Stromal cell of bone marrow (primary cell): ENCODE results near the gene TM9SF2.

Source experiments
- DNase-seq: peaks from one replicate; pipeline ENCODE4 v3.0.0-alpha.2; 2012; ENCODE audit warnings: low read depth

Gene TM9SF2

GRCh38 chr13:99495466-99496183 is 5.6 kb upstream of the TM9SF2 start:
- DNase-seq: peak; percentile 18

- DNase-seq: peak; percentile 90
Measured at GRCh38 chr13:99496184-99497142, 4.8 kb upstream of the TM9SF2 start.

- DNase-seq: peak; percentile 94
Measured at GRCh38 chr13:99498171-99499161, 2.8 kb upstream of the TM9SF2 start.

- no peak for DNase-seq
Measured at GRCh38 chr13:99500839-99501183, 461 bp upstream of the TM9SF2 start.

- no peak for DNase-seq
Measured at GRCh38 chr13:99501848-99502301, 603 bp downstream of the TM9SF2 start.

GRCh38 chr13:99505814-99506269 is 4.6 kb downstream of the TM9SF2 start:
- peak; percentile 25 for DNase-seq

- DNase-seq: no peak
Measured at GRCh38 chr13:99506634-99507033, 5.4 kb downstream of the TM9SF2 start.

GRCh38 chr13:99507054-99507453 is 5.8 kb downstream of the TM9SF2 start:
- DNase-seq: no peak

GRCh38 chr13:99507551-99507950 is 6.3 kb downstream of the TM9SF2 start:
- DNase-seq: no peak

GRCh38 chr13:99507986-99508385 is 6.7 kb downstream of the TM9SF2 start:
- no peak for DNase-seq

- no peak for DNase-seq
Measured at GRCh38 chr13:99509479-99509878, 8.2 kb downstream of the TM9SF2 start.

GRCh38 chr13:99514801-99515200 is 13.5 kb downstream of the TM9SF2 start:
- no peak for DNase-seq

- no peak for DNase-seq
Measured at GRCh38 chr13:99516153-99516929, 15.1 kb downstream of the TM9SF2 start.

- no peak for DNase-seq
Measured at GRCh38 chr13:99517577-99517976, 16.3 kb downstream of the TM9SF2 start.

- DNase-seq: no peak
Measured at GRCh38 chr13:99517984-99518383, 16.7 kb downstream of the TM9SF2 start.

GRCh38 chr13:99522298-99522697 is 21.0 kb downstream of the TM9SF2 start:
- no peak for DNase-seq

- DNase-seq: no peak
Measured at GRCh38 chr13:99523838-99524237, 22.6 kb downstream of the TM9SF2 start.

- no peak for DNase-seq
Measured at GRCh38 chr13:99525967-99526366, 24.7 kb downstream of the TM9SF2 start.

GRCh38 chr13:99526549-99526948 is 25.3 kb downstream of the TM9SF2 start:
- no peak for DNase-seq

- DNase-seq: no peak
Measured at GRCh38 chr13:99527301-99527700, 26.0 kb downstream of the TM9SF2 start.

GRCh38 chr13:99528547-99528946 is 27.3 kb downstream of the TM9SF2 start:
- no peak for DNase-seq
